Cardiac fibroblast (primary cell): ENCODE measurements around the gene PSME3IP1.
A peak's percentile ranks its signal among the peaks of the same experiment; 100 is the strongest.

ENCODE experiments used
- DNase-seq, 2 donors: peaks; one replicate each; pipeline versions ENCODE4 v3.0.0 to v3.0.0-alpha.2; 2010; ENCODE audit warnings: low read depth in 2 of 2
- H3K4me3 ChIP-seq, 2 donors: replicated peaks in 1 of 2; 1 replicate in 1 of 2; 2 replicates in 1 of 2; pipeline ENCODE4 v1.5.1; 2011; ENCODE audit warnings: low read depth in 2 of 2, low read length in 2 of 2, mild to moderate bottlenecking in 2 of 2, moderate library complexity in 1 of 2
- TF ChIP-seq, protein P1 (sequence below): IDR thresholded peaks from one replicate; pipeline ENCODE4 v1.5.1; 2011; ENCODE audit warnings: low read depth, mild to moderate bottlenecking, low read length, inconsistent platforms

PSME3IP1 gene

DNA sequence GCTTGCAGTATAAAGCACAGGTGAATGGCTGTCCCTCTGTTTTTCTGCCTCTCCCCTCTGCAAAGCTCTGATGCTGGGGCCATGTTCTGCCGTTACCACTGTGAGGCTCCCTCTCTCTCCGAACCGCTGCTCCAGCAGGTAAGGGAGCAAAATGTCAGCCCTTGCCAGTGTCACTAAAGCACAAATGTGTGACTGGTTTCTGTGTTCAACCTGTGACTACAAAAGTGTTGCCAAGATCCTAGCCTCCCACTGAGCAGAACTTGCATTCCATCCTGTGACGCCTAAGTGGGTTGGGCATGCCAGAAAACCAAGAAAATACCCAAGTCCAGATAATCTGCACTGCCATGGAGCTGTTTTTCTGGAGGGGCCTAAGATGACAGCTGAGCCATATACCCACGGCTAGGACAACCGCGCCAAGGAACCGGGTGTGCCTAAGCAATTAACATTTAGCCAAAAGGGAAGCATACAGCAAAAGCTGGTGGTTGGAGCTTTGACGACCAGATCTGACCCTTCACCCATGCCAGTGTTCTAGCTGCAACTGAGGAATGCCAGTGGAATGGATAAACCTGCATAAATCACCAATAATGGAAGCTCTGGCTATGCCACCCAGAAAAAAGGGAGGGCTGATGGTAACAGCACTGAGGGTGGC, 35.0 kb downstream of the PSME3IP1 start:
- H3K4me3 ChIP-seq = no peak overlapping the region
- TF ChIP-seq, protein P1, sequence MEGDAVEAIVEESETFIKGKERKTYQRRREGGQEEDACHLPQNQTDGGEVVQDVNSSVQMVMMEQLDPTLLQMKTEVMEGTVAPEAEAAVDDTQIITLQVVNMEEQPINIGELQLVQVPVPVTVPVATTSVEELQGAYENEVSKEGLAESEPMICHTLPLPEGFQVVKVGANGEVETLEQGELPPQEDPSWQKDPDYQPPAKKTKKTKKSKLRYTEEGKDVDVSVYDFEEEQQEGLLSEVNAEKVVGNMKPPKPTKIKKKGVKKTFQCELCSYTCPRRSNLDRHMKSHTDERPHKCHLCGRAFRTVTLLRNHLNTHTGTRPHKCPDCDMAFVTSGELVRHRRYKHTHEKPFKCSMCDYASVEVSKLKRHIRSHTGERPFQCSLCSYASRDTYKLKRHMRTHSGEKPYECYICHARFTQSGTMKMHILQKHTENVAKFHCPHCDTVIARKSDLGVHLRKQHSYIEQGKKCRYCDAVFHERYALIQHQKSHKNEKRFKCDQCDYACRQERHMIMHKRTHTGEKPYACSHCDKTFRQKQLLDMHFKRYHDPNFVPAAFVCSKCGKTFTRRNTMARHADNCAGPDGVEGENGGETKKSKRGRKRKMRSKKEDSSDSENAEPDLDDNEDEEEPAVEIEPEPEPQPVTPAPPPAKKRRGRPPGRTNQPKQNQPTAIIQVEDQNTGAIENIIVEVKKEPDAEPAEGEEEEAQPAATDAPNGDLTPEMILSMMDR = no peak
- peak in 1 of 2 donors; percentile 35 for DNase-seq

DNA sequence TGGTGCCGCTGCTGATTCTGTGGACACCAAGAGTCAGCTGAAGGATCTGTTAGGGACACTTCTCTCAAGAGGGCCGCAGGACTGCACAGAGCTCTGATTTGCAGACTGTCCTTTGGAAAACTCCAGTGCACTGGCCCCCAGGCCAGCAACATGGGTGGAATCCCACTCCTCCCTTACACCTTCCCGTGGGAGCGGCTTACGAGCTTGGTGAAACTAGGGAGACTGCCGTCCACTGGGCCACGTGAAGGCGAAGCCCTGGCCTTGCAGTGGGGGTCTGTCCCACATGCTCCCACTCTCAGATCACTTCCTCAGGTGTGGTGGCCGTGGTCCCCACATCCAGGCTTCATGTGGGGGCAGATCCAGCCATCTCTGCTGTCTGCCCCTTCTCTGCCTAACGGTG, 36.4 kb downstream of the PSME3IP1 start:
- TF ChIP-seq, protein P1 = no peak
- DNase-seq = no peak
- H3K4me3 ChIP-seq = no peak overlapping the region

DNA sequence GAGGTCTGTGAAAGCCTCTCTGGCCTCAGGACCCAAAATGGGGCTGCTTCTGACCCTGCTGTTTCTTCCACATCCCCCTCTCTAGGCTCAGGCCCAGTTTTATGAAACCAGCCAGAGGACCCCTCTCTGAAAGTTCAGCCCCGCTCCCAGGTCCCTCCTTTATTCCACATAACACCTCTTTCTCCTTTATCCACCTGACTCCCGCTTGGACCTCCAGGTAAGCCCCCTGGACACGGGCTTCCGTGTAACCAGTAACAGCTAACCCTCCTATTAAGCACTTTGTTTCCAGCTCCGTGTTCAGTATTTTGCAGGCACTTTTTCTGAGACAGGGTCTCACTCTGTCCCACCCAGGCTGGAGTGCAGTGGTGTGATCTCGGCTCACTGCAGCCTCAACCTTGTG, 37.4 kb downstream of the PSME3IP1 start:
- no peak overlapping the region for H3K4me3 ChIP-seq
- no peak for DNase-seq
- TF ChIP-seq, protein P1 = no peak

DNA sequence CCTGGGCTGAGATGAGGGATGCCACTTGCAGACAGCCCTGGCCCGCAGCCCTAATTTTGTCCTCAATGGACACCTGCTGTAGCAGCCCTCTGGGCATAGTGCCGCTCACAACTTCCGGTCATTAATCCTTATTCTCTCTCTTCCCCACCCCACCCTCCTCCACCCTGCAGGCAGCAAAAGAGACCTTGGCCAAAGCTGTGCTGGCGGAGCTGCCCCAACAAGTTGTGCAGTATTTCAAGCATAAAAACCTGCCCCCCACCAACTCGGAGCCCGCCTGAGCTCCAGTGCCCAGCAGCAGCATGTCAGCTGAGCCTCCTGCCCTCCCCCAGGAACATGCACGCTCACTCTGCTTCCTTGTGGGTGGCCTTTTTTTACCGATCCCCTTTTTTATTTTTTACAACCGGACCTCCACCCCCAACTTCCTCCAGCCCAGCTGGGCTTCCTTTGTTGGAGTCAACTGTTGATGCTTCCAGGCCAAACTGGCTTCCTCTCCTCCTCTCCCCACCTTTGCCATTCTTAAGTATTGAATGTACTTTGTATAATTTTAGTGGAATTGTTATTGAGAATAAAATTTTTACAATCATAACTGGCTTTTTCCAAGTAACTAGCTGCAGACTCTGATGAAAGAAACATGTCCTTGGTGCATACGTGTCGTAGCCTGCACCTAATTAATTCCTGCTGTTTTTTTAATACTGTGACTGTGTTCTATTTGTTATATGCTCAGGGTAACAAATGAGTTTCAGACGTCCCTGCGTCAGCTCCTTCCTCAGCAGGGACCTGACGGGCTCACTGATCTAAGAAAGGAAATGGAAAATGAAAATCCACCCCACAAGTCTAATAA, 38.2 kb downstream of the PSME3IP1 start:
- TF ChIP-seq, protein P1 = no peak
- peak; percentile 40 to 41 for DNase-seq
- no peak overlapping the region for H3K4me3 ChIP-seq

DNA sequence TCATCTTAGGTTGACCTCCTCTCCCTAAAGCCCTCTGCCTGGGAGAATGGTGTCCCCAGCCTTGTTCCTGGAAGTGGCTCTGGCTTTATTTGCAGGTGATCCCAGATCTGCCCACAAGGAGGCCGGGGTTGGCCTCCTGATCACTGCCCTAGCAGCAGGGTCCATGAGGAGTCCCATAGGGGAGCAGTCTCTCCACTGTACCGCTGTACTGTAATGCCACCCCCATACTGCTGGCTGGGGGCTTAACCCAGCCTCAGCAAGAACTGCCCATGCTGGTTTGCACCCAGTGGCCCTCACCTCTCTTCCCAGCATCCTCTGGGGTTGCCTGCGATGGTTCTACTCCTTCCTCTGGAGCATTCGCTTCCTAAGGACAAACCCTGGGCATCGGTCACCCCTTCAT, 39.1 kb downstream of the PSME3IP1 start:
- no peak overlapping the region for H3K4me3 ChIP-seq
- TF ChIP-seq, protein P1 = peak; percentile 23
- DNase-seq = no peak

DNA sequence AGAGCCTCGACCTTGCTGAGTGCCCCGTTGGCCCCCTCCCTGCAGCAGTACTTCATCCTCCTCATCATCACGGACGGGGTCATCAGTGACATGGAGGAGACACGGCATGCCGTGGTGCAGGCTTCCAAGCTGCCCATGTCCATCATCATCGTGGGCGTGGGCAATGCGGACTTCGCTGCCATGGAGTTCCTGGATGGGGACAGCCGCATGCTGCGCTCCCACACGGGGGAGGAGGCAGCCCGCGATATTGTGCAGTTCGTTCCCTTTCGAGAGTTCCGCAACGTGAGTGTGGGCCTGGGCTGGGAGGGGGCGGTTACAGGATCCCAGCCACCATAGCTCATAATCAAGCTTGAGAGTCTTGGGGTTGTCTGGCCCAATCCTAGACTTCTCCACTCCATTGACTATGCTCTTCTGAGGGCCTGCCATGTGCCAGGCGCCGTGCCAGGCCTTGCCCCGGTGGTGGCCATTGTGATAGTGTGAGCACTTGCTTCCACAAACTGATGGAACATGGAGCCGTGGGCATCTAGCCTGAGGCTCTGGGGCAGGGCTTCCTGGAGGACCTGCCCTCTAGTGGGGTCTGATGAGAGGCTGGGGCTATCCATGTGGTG, 39.7 kb downstream of the PSME3IP1 start:
- TF ChIP-seq, protein P1 = no peak
- DNase-seq = no peak
- H3K4me3 ChIP-seq = no peak overlapping the region
